HepG2 (cell line): Measurements from ENCODE around the gene TAS1R3. TPM values are rescaled to one million over a fixed set of nuclear protein-coding genes. Genes with fewer than 3 reads are reported as not detected.

Experiments
- CSRNP1 ChIP-seq: sonication (generic); formaldehyde crosslinking; IDR thresholded peaks from 2 replicates; pipeline ENCODE4 v1.8.1; 2023; ENCODE audit warnings: mild to moderate bottlenecking, missing genetic modification reagents
- DNMT1 ChIP-seq: sonication (generic); formaldehyde crosslinking; IDR thresholded peaks from 2 replicates; pipeline ENCODE4 v1.5.1; 2020; ENCODE audit warnings: mild to moderate bottlenecking, missing genetic modification reagents
- IRX3 ChIP-seq: sonication (generic); formaldehyde crosslinking; IDR thresholded peaks from 2 replicates; pipeline ENCODE4 v1.8.1; 2023; ENCODE audit warnings: mild to moderate bottlenecking, low read depth, missing genetic modification reagents, borderline replicate concordance
- KAT7 ChIP-seq: IDR thresholded peaks from 2 replicates; pipeline ENCODE4 v1.6.1; 2018; ENCODE audit warnings: borderline replicate concordance, missing compliant biosample characterization
- MXD4 ChIP-seq: IDR thresholded peaks from 2 replicates; pipeline ENCODE4 v1.6.1; 2016; ENCODE audit warnings: mild to moderate bottlenecking, missing biosample characterization, missing genetic modification reagents
- MXI1 ChIP-seq: IDR thresholded peaks from 3 replicates; pipeline ENCODE4 v1.6.1; 2012; ENCODE audit warnings: low read depth, low read length, inconsistent platforms, borderline replicate concordance
- RERE ChIP-seq: IDR thresholded peaks from 2 replicates; pipeline ENCODE4 v1.6.1; 2016; ENCODE audit warnings: low read depth, missing genetic modification reagents, missing compliant biosample characterization
- THAP9 ChIP-seq: sonication (generic); formaldehyde crosslinking; IDR thresholded peaks from 2 replicates; pipeline ENCODE4; 2020; ENCODE audit warnings: missing genetic modification reagents, mild to moderate bottlenecking, borderline replicate concordance
- THYN1 ChIP-seq: sonication (generic); formaldehyde crosslinking; IDR thresholded peaks from 2 replicates; pipeline ENCODE4 v1.8.1; 2023; ENCODE audit warnings: low read depth, mild to moderate bottlenecking, moderate library complexity, missing genetic modification reagents, borderline replicate concordance
- ZMYM2 ChIP-seq: sonication (generic); formaldehyde crosslinking; IDR thresholded peaks from 2 replicates; pipeline ENCODE4 v1.8.0; 2022; ENCODE audit warnings: mild to moderate bottlenecking, missing genetic modification reagents
- ZNF414 ChIP-seq: sonication (generic); formaldehyde crosslinking; IDR thresholded peaks from 2 replicates; pipeline ENCODE4 v1.5.0; 2020; ENCODE audit warnings: missing genetic modification reagents
- ZNF549 ChIP-seq: sonication (generic); formaldehyde crosslinking; IDR thresholded peaks from 2 replicates; pipeline ENCODE4 v1.5.0; 2020; ENCODE audit warnings: missing genetic modification reagents
- ZNF557 ChIP-seq: sonication (generic); formaldehyde crosslinking; IDR thresholded peaks from 2 replicates; pipeline ENCODE4 v1.4.0; 2020; ENCODE audit warnings: missing genetic modification reagents
- ZXDC ChIP-seq: sonication (generic); formaldehyde crosslinking; IDR thresholded peaks from 2 replicates; pipeline ENCODE4 v1.5.0; 2020; ENCODE audit warnings: mild to moderate bottlenecking, missing genetic modification reagents
- polyA plus RNA-seq, 8 experiments: library from polyadenylated mRNA; depleted of rRNA in 3 of 8; stranded (reverse) in 7 of 8; unstranded in 1 of 8; fragments of >200 nt; fragmentation: Illumina TruSeq in 4 of 8; extraction: Trizol in 4 of 8; gene quantifications; 2 replicates each; pipeline versions ENCODE4 v1.2.1 to v1.2.3, GENCODE V29; 2011 to 2016; ENCODE audit warnings: low read depth in 4 of 8, missing spikeins in 1 of 8, mixed read lengths in 1 of 8; ENCODE audit not compliant: insufficient read depth in 1 of 8
- total RNA-seq, 5 experiments: library from RNA; depleted of rRNA; stranded (reverse); fragments of >200 nt; fragmentation: Illumina TruSeq; extraction: Trizol; gene quantifications; 2 replicates each; pipeline ENCODE4 v1.2.3, GENCODE V29; 2016; ENCODE audit warnings: low read depth in 1 of 5

TAS1R3 gene
- total and polyA plus RNA-seq, 2 of the 13 experiments (the other 11 are each of a cell fraction or from before 2014, with no cell fraction given): 0.13 to 0.15 TPM

- TF ChIP-seq RERE (CRISPR knock-in tag) (no peak), MXI1 (peak; percentile 90; the same call in 2 of the 3 replicates), MXD4 (CRISPR knock-in tag) (peak; percentile 78), ZMYM2 (no peak), THYN1 (CRISPR knock-in tag) (no peak), THAP9 (no peak), IRX3 (CRISPR knock-in tag) (peak; percentile 36; the same call in 1 of the 2 replicates), CSRNP1 (CRISPR knock-in tag) (peak; percentile 51; the same call in 1 of the 2 replicates), ZNF414 (CRISPR knock-in tag) (0 out of 2 replicates have a peak, but pooled peaks have one; percentile 58), ZNF549 (CRISPR knock-in tag) (no peak), ZXDC (CRISPR knock-in tag) (0 out of 2 replicates have a peak, but pooled peaks have one; percentile 64), DNMT1 (CRISPR knock-in tag) (no peak), ZNF557 (CRISPR knock-in tag) (no peak), KAT7 (CRISPR knock-in tag) (peak; percentile 13; the same call in 1 of the 2 replicates)
These were observed 22.9 kb upstream of the TAS1R3 start, which contains the start of the genes ACAP3 and PUSL1 (continued) for GRCh38 chr1:1307923-1308755.
